ENCODE data around the gene RALGAPA1.
"Not testable (repeated sequence)": the region's sequence is repeated elsewhere in the genome, so short reads cannot be mapped to it uniquely, and the experiment has no call there.

The RALGAPA1 gene
- total RNA-seq = 124 reads per million, percentile 86 among the genes with 10 or more reads in this experiment

GRCh38 chr14:35808638-35809563 lies at the start of gene RALGAPA1:
RALGAPA1 (minus strand) TSS chr14:35809295; CDS start chr14:35808835, 460 bp downstream.
- DNase-seq = peak; percentile 95

- no peak for DNase-seq
These were observed 49.6 kb upstream of the RALGAPA1 start for GRCh38 chr14:35858521-35859209.

GRCh38 chr14:35855876-35856481 lies 46.9 kb upstream of the RALGAPA1 start:
- DNase-seq = no peak

- DNase-seq = no peak
These were observed 45.7 kb upstream of the RALGAPA1 start for GRCh38 chr14:35854696-35855270.

- no peak for DNase-seq
These were observed 44.1 kb upstream of the RALGAPA1 start for GRCh38 chr14:35853225-35853624.

GRCh38 chr14:35851823-35852222 lies 42.7 kb upstream of the RALGAPA1 start:
- DNase-seq = no peak

GRCh38 chr14:35849122-35849521 lies 40.0 kb upstream of the RALGAPA1 start:
- no peak for DNase-seq

- no peak for DNase-seq
These were observed 38.5 kb upstream of the RALGAPA1 start for GRCh38 chr14:35847636-35848035.

- no peak for DNase-seq
These were observed 35.4 kb upstream of the RALGAPA1 start for GRCh38 chr14:35844494-35844893.

GRCh38 chr14:35842245-35842644 lies 33.1 kb upstream of the RALGAPA1 start:
- not testable (repeated sequence) for DNase-seq

- not testable (repeated sequence) for DNase-seq
These were observed 32.6 kb upstream of the RALGAPA1 start for GRCh38 chr14:35841704-35842103.

GRCh38 chr14:35835208-35835982 lies 26.3 kb upstream of the RALGAPA1 start:
- DNase-seq = no peak

GRCh38 chr14:35829449-35829848 lies 20.4 kb upstream of the RALGAPA1 start:
- no peak for DNase-seq

GRCh38 chr14:35827678-35828472 lies 18.8 kb upstream of the RALGAPA1 start:
- DNase-seq = no peak

GRCh38 chr14:35826952-35827416 lies 17.9 kb upstream of the RALGAPA1 start:
- no peak for DNase-seq

GRCh38 chr14:35826218-35826951 lies 17.3 kb upstream of the RALGAPA1 start, which contains the start of gene BRMS1L:
BRMS1L (plus strand) TSS chr14:35826338; CDS start chr14:35826517, 179 bp downstream.
- peak; percentile 98 for DNase-seq

GRCh38 chr14:35825968-35826217 lies 16.8 kb upstream of the RALGAPA1 start:
- no peak for DNase-seq

GRCh38 chr14:35824446-35825165 lies 15.5 kb upstream of the RALGAPA1 start:
- DNase-seq = not testable (repeated sequence)

- no peak for DNase-seq
These were observed 13.4 kb upstream of the RALGAPA1 start for GRCh38 chr14:35822501-35822900.
